Measurements from ENCODE around the gene ABCA9. TPM values are rescaled to one million over a fixed set of nuclear protein-coding genes. Genes with fewer than 3 reads are reported as not detected.

Gene ABCA9
- total and polyA plus RNA-seq, 9 of the 15 experiments (the other 6 are each of a cell fraction or from before 2014, with no cell fraction given) = 0.04 TPM; not detected in 8

GRCh38 chr17:69103557-69104233, 43.0 kb upstream of the ABCA9 start:
- 0 out of 2 replicates have a peak overlapping the region, but pooled peaks have one; percentile 9 for H3K4me3 ChIP-seq
- H3K9ac ChIP-seq (ENCODE audit: insufficient read depth in 1 of 2, low read depth in 2 of 2, low read length in 2 of 2) = peak overlapping the region in 1 of 2 experiments; percentile 54; a peak in 2 of 4 replicates
- in situ Hi-C loops (cut with MboI) = no loop called here
- FAIRE-seq = peak; percentile 94
- ChIA-PET POLR2A (interaction anchor here (0.7 to 1.4 kb wide), 4 partner anchors 10 to 39 kb away, joined by 3 to 6 read pairs (median 3); no protein-coding TSS in a partner anchor), CTCF (ENCODE audit: low intra/inter-chr PET ratio) (interaction anchor here (0.6 kb wide), 1 partner anchor 157 kb away, joined by 3 read pairs; no protein-coding TSS in a partner anchor)
- ATAC-seq = peak; percentile 92
- no peaks in the 10 kb centered on the region for H3K27me3 ChIP-seq (ENCODE audit: control insufficient read depth in 2 of 2, insufficient read depth in 2 of 2, low read length in 2 of 2)
- H3K4me2 ChIP-seq (ENCODE audit: insufficient read depth, low read length) = peak overlapping the region; percentile 83
- H3K27ac ChIP-seq (ENCODE audit: extremely low read depth, low read depth, low read length) = peak overlapping the region; percentile 83
- WGBS (ENCODE audit: insufficient coverage, low coverage, missing lambda C conversion rate) = 2% methylated on average over 9 of the region's 9 CpGs
- no peaks in the 10 kb centered on the region; the same call in 2 of the 3 replicates for H3K36me3 ChIP-seq (ENCODE audit: control insufficient read depth, insufficient read depth, low read length)
- peak; percentile 73 to 94 (median 78) for DNase-seq (ENCODE audit: extremely low read depth in 1 of 4, low spot score in 3 of 4)
- peaks cover 13 to 35% of the 10 kb centered on the region in 2 experiments for H3K4me1 ChIP-seq (replicated peaks in 1 of 2; ENCODE audit: control insufficient read depth in 2 of 2, insufficient read depth in 2 of 2, low read length in 2 of 2)
- peak overlapping the region; percentile 92 for H2AFZ ChIP-seq (ENCODE audit: low read depth, low read length)
- BruUV-seq (replicated peaks) = no TSS peak
- no peaks in the 10 kb centered on the region for H3K79me2 ChIP-seq (ENCODE audit: control insufficient read depth, insufficient read depth, low read length)
- no peaks in the 10 kb centered on the region for H4K20me1 ChIP-seq (replicated peaks; ENCODE audit: control insufficient read depth, insufficient read depth, low read length)
- intact Hi-C loops (cut with micrococcal nuclease) = loop anchor here (5.0 kb wide), 1 partner anchor 39 kb away; the partner anchor contains the start of gene ABCA6
- H3K9me3 ChIP-seq (replicated peaks; ENCODE audit: control insufficient read depth, insufficient read depth, low read depth, low read length) = no peaks in the 10 kb centered on the region
- H3K9me1 ChIP-seq (ENCODE audit: control insufficient read depth, insufficient read depth, low read length) = no peaks in the 10 kb centered on the region
- no peak for TF ChIP-seq THRAP3 (IDR thresholded peaks at IDR 0.05; ENCODE audit: borderline replicate concordance)
- no peak for TF ChIP-seq DDX20 (tag; IDR thresholded peaks at IDR 0.05; ENCODE audit: low read depth)
- no peak for TF ChIP-seq NBN (IDR thresholded peaks at IDR 0.05; ENCODE audit: low read depth)
- TF ChIP-seq ASH1L (IDR thresholded peaks at IDR 0.05; ENCODE audit: borderline replicate concordance, low read depth, partially characterized antibody) = no peak
- no peak for TF ChIP-seq EWSR1 (IDR thresholded peaks at IDR 0.05; ENCODE audit: borderline replicate concordance, low read depth, partially characterized antibody)
- no peak for TF ChIP-seq MAFG (tag; conservative IDR thresholded peaks at IDR 0.05)
- no peak for TF ChIP-seq BDP1 (IDR thresholded peaks at IDR 0.05; ENCODE audit: insufficient read depth, insufficient read length)
- no peak for TF ChIP-seq ZNF224 (CRISPR knock-in tag; IDR thresholded peaks at IDR 0.05)
- no peak for TF ChIP-seq FOS (IDR thresholded peaks at IDR 0.05; ENCODE audit: extremely low read depth, insufficient read length)
- no peak for TF ChIP-seq CHD1 (IDR thresholded peaks at IDR 0.05; ENCODE audit: low read length)
- no peak for TF ChIP-seq EZH2 (IDR thresholded peaks at IDR 0.05; ENCODE audit: borderline replicate concordance, low read depth, low read length)
- no peak for TF ChIP-seq KDM1A (IDR thresholded peaks at IDR 0.05)
- TF ChIP-seq NCOA4 (IDR thresholded peaks at IDR 0.05; ENCODE audit: partially characterized antibody) = no peak
- TF ChIP-seq, protein P1, sequence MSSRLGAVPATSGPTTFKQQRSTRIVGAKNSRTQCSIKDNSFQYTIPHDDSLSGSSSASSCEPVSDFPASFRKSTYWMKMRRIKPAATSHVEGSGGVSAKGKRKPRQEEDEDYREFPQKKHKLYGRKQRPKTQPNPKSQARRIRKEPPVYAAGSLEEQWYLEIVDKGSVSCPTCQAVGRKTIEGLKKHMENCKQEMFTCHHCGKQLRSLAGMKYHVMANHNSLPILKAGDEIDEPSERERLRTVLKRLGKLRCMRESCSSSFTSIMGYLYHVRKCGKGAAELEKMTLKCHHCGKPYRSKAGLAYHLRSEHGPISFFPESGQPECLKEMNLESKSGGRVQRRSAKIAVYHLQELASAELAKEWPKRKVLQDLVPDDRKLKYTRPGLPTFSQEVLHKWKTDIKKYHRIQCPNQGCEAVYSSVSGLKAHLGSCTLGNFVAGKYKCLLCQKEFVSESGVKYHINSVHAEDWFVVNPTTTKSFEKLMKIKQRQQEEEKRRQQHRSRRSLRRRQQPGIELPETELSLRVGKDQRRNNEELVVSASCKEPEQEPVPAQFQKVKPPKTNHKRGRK (tag; IDR thresholded peaks at IDR 0.05) = no peak
- TF ChIP-seq CBFA2T2 (conservative IDR thresholded peaks at IDR 0.05) = peak; percentile 79
- no peak for TF ChIP-seq CAMTA2 (CRISPR knock-in tag; conservative IDR thresholded peaks at IDR 0.05)
- peak in 1 of 2 experiments; percentile 88; a peak in 2 of 4 replicates for TF ChIP-seq ZMIZ1 (IDR thresholded peaks at IDR 0.05; ENCODE audit: low read depth in 2 of 2, low read length in 2 of 2)
- TF ChIP-seq SETDB1 (IDR thresholded peaks at IDR 0.05; ENCODE audit: low read length) = no peak
